ENCODE data around the gene PIF1. TPM values are rescaled to one million over a fixed set of nuclear protein-coding genes. Genes with fewer than 3 reads are reported as not detected.

The PIF1 gene
- polyA plus RNA-seq (2013, experiment 1 of 2; ENCODE audit: insufficient read length): 28.0 TPM
- 3.5 TPM for polyA plus RNA-seq (2013, experiment 2 of 2; ENCODE audit: insufficient read length)

DNA sequence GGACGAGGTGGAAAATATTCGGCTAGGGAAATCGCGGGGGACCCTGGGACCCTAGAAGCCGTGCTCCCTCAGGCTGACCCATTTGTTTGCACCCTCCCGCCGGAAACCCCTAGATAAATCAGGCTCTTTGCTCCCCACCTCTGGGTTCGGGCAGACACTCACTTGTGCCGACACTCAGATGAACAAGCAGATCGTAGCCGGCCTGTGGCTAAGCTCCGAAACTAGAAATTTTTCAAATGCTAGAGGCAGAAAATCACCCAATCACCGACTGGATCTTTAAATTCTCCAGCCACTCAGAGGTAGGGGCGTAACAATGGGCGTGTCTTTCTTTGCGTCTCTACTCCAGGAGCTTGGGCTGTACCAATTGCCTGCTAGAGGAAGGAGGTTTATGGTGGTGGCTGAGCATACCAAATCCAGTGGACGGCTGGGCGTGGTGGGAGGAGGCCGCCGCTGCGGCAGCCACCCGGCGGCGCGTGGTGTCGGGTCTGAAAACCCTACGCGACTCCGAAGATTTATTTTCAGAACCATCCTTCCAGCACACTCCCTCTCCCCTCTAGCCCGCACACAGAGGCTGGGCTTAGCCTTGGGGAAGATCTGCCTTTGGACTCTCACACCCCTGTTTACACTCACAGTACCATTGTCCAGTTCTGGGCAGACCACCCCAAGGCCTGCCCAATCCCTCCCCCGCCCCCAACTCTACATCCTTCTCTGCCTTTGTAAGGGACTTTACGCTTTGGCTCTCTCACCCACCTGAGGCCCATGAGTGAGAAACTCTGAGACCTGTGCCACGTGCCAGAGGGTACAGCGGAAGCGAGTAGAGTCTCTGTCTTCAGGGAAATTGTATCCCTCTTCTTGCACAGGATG lies at the start of gene PIF1:
Gene PIF1 (minus strand): TSS at position 217 of the 864 bp plus-strand sequence. CDS start 1,312 bp downstream, outside the sequence.
- peak; percentile 100 for DNase-seq

DNA sequence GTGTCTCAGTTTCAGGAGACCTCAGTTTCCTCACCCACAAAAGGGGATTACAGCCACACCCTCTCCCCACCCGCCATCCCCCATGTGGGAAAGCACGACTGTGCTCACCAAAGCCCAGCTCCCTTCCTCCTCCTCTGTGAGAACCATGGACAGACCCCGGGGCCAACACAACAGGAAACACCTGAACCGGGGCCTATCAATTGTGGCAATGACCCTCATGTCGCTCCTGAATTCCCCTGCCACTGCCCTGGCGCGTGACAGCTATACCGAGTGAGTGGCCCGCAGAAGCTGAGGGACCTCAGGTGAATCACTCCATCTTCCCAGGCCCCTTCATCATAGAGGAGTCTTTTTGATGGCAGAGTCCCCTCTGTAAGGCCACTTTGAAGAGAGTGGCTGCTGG lies 44.9 kb upstream of the PIF1 start:
- no peak for DNase-seq

DNA sequence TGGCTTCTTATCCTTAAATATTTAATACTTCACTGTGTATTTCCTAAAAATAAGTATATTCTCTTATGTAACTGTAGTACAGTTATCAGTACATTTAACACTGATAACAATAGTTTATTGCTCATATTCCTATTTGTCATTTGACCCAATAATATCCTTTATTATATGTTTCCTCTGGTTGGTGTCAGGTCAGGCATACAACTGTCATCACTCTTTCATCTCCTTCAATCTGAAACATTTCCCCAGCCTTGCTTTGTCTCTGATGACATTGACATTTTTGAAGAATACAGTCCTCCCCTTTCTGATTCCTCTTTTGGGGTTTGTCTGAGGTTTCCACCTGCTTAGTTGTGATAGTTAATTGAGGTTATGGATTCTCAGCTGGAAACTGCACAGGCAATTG lies 44.1 kb upstream of the PIF1 start:
- DNase-seq: no peak

DNA sequence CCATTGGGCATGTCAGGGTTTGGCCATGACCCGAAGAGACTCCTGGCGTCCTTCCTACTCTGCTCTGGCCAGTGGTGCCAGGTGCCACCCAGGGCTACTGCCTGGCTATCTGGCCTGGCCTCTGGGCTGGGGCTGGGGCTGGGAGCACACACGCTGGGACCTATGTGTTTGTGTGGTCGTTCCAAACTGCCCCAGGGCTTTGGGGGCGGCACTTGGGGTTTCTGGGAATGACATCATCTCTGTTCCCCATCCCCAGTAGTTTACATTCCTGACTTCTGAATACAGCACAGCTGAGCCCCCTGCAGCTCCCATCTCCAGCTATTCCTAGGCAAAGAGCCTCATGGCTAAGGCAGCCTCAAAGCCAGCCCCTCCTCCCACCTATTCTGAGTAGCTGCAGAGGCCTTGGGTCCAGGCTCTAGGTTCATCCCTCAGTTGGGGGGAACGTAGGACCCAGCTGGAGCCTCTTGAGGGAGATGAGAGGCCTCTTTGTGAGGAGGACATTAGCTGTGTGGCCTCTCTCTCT lies 40.6 kb upstream of the PIF1 start:
- DNase-seq: peak; percentile 93

DNA sequence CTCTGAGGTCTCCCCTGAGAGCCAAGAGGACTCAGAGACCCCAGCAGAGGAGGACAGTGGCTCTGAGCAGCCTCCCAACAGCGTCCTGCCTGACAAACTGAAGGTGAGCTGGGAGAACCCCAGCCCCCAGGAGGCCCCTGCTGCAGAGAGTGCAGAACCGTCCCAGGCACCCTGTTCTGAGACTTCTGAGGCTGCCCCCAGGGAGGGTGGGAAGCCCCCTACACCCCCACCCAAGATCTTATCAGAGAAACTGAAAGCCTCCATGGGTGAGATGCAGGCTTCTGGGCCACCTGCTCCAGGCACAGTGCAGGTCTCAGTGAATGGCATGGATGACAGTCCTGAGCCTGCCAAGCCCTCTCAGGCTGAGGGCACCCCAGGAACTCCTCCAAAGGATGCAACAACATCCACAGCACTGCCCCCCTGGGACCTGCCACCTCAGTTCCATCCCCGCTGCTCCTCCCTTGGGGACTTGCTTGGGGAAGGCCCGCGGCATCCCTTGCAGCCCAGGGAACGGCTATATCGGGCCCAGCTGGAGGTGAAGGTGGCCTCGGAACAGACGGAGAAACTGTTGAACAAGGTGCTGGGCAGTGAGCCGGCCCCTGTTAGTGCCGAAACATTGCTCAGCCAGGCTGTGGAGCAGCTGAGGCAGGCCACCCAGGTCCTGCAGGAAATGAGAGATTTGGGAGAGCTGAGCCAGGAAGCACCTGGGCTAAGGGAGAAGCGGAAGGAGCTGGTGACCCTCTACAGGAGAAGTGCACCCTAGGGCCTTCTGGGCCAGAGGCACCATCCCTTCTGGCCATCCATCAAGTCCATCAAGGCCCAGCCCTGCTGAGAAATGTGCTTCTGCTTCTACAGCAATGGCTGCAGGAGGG lies 39.9 kb upstream of the PIF1 start:
- DNase-seq: no peak

DNA sequence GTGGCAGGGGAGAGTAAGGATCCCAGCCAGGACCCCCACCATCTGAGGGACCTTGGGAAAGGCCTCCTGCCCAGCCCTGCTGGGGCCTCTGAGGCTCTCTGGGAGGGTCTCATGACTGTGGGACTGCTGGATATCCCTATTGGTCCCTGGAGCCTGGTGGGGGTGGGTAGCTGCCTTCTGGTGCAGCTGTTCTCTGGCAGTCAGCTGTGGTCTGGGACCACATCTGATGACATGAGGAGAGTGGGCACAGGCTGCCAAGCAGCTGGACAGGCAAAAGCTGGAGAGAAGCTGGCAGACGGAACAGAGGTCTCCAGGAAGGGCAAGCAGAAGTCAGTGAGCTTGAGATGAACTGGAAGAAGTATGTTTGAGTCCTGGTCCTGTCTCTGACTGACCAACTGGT lies 38.6 kb upstream of the PIF1 start:
- DNase-seq: no peak

GRCh38 chr15:64862408-64862807 lies 37.0 kb upstream of the PIF1 start:
- DNase-seq: no peak

DNA sequence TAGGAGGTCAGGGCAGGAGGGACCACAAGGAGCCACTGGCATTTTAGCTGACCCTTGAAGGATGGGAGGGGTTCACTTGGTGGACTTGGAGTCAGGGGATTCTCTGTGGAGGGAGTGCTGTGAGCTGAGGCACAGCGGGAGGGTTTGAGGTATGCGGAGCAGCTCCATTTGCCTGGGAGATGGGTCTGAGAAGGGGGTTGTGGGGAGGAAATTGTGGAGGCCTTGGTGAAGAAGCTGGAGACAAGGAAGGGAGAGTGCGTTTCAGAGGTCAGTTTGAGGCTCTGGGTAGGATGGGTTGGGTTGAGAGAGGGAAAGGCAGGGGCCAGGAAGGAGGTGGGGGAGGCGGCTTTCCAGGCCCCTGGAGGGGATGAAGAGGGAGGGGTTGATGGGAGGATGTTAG lies 36.5 kb upstream of the PIF1 start:
- no peak for DNase-seq

DNA sequence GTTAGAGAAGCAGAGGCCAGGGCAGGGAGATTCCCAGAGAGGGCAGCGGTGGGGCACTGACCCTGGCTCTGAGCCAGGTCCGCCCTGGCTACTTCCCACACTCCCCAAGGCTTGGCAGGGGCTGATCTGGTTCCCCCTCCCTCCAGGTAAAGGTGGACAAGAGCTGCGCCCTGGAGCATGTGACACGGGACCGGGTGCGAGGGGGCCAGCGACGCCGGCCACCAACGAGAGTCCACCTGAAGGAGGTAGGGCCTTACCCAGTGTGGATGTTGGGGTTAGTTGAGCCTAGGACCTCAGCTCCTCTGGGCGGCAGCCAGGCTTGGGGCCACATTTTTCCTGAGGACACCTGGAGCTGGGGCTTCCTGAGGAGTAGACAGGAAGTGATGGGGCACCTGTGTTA lies 35.9 kb upstream of the PIF1 start:
- no peak for DNase-seq

DNA sequence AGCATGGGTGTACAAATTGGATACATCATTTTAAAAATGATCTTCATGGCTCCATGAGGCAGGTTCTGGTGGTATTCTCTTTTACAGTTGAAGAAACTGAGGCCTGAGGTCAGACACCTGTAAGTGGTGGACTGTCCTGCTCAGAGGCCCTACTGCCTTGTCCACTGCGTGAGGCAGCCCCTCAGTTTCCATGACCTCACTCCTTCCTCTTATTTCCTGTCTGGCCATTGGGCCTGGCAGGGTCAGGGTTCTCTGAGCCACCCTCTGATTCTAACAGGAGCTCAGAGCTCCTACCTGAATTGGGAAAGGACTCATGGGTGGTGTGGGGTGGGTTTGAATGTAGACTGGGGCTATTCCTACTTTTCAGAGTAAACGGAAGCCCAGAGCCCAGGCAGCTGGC lies 33.8 kb upstream of the PIF1 start:
- no peak for DNase-seq

- no peak for DNase-seq
Observed at GRCh38 chr15:64858021-64858575, 32.7 kb upstream of the PIF1 start.

DNA sequence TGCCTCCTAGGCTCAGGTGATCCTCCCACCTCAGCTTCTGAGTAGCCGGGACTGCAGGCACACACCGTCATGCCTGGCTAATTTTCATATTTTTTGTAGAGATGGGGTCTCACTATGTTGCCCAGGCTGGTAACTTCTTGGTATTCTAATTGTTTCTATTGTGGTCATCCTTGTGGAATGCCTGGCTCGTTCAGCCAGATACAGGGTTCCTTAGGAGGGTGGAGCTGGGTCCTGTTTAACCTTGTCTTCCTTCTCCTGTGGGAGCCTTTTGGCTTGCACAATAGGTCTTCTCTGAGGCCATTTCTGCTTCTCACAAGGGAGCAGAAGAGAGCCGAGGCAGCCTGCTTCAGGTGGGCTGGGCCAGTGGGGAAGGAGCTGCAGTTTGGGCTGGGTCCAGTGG lies 32.0 kb upstream of the PIF1 start:
- peak; percentile 72 for DNase-seq

DNA sequence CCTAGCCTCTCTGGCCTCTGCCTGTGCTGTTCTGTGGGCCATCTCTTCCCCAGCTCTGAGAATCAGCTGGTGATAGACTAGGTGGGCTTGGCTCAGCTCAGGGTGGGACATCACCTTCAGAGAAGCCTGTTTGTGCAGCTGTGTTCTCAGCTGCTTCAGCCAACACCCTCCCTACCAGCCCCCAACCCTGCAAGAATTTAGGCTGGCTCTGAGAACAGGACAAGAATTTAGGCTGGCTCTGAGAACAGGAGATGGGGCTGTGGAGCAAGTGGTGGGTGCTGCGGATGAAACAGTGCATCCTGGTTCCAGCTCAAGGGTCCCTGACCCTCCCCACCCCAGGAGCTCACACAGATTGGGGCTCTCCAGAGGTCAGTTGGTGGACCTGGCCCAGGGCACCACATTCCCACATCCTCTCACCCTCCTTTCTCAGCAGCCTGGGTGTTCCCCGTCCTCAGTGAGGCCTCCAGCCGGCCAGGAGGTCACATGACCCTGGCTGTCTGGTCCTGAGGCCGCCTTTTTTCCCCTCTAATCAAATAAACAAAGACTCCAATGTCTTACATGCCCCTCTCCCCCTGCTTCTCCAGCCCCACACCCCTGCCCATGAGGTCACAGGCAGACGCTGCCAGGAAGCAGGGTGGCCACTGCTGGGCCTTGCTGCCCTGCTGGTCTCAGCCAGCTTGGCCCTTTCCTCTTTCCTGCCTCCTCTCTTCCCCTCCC lies 31.1 kb upstream of the PIF1 start:
- DNase-seq: peak; percentile 55

DNA sequence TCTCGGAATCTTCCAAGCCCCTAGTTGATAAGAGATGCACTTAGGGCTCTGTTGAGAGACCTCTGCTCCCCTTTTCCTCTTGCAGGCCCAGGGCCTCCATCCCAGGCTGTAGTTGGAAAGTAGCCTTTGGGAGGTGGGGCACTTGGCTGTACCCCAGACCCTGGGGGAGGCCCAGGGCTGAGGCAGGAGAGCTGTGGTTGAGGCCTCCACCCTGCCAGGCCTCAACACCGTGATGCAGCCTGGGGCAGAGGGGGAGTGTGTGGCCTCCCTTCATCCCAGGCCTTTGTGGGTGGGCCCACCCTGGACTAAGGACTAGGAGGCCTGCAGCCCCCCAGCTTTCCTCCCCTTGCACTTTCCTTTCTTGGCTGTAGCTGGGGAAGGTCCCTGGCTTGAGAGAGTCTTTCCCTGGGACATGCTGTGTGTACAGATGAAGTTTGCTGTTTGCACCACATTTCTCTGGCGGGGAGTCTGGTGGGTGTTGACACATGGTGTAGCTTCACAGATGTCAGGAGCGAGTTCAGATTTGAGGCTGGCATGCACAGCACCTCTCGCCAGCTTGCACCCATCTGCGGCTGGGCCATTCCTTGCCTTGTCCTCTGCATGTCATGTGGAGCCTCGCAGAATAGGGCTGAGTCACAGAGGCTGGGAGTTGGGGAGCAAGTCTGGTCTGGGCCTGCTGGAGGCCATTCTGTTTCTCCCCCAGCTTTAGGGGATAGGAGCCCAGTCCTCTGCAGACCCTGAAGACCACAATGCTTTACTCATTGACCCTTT lies 29.9 kb upstream of the PIF1 start:
- peak; percentile 27 for DNase-seq

DNA sequence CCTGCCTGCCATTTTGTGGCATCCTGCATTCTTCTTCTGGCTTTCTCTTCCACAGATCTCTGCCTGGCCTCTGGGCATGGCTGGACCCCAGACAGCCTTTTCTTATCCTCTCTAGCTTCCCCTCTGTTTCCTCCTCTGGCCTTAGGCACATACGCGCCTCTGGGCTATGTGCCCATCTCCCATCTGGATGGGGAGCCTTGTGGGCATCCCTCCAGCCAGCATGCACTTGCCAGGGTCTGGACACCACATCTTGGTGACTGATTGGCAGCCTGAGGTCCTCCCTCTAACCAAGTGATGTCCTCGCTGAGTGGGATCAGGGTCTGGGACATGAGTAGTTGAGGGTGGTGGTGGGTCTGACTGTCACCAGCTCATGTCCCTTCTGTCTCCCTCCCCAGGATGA lies 29.1 kb upstream of the PIF1 start:
- no peak for DNase-seq

DNA sequence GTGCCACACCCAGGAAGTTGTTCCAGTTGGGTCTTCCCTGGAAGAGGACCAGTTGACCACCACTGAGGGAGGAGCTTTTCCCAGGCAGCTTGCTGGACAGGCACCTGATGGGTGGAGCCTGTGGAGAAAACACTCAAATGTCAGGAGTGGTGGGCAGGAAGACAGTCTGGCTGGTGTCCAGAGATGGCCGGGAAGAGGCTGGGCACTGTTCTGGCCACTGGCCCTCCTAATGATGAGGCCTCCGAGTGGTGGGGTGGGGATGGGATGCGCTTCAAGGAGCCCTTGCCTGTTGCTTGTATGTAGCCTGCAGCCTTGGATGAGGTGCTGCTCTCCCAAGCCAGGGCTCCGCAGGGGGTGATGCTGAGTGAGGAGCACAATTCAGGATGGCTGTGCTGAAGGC lies 28.6 kb upstream of the PIF1 start:
- no peak for DNase-seq

GRCh38 chr15:64851503-64851840 lies 26.0 kb upstream of the PIF1 start:
- DNase-seq: peak; percentile 94

DNA sequence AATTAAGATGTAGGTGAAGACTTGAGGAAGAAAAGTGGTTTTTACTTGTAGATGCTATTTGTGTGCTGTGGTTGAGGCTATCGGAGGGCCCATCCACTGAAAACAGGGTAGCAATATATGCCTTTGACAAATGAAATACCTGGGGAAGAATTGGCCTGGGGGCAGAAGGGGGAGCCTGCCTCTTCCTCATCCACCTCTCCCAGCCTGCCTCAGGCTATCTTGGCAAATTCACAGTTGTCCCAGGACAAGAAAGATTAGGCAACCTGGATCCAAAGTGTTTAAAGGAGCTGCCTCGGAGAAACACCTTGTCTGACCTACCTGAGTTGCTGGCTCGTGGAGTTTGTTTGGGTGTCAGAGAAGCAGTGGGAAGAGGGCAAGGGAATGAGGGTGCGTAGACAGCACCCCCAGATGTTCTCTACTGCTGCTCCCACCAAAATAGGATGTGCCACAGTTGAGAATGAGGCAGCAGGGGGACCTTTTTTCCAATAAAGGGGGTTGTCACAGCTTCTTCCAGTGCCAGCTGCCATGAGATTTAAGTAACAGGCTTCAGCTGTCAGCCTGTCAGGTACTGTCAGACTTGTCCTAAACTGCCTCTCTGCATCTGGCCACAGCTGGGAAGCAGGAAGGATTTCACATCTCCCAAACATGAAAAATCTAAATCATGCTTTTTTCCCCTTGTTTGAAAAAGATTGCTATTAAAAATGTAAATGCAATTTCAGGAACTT lies 25.5 kb upstream of the PIF1 start:
- no peak for DNase-seq

DNA sequence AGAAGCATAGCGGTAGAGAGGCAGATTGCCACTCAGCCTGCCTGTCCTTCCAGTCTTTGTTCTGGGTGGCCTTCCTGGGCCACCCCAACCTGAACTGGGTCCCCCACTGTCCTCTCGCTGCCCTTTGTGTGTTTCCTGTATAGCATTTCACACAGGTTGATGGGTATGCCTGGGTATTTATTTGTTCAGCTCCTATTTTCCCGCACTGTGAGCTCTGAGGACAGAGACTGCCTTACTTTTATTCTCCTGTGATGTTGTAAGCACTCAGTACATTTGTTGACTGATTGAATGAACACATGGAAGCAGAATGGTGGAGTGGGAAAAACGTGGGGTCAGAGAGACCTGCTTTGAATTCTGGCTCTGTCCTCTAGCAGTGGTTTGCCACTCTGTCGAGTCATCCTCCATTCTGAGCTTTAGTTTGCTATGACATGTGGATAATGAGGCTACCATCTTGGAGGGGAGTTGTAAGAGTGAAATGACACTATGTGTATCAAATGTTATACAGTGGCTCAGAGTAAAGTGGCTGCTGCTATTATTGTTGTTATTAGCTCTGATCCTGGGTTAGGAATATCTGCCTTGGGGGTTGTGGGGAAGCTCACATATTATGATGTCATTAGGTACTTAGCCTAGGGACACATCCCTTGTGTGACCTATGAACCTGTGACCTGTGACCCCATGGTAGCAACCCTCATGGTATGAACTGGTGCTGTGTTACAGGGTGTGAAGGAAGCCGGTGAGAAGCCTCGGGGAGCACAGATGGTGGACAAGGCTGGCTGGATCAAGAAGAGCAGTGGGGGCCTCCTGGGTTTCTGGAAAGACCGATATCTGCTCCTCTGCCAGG lies 22.6 kb upstream of the PIF1 start:
- DNase-seq: no peak

GRCh38 chr15:64847448-64847847 lies 22.0 kb upstream of the PIF1 start:
- no peak for DNase-seq

Measured in fibroblast of skin of back (primary cell).